ACC112 (cell line): Measurements from ENCODE around the gene TRIP4.

Experiments used
- H2AFZ ChIP-seq: fragments of 200-600 bp; sonication (generic); one replicate; pipeline ENCODE4 v1.6.0; 2017; ENCODE audit warnings: antibody characterized with exemption, low read length; ENCODE audit not compliant: unreplicated experiment
- H3K27ac ChIP-seq: fragments of 200-600 bp; sonication (generic); 2 replicates; pipeline ENCODE4 v1.5.1; 2014; ENCODE audit warnings: low read depth, mild to moderate bottlenecking, antibody characterized with exemption, low read length, moderate library complexity
- H3K27me3 ChIP-seq: fragments of 200-600 bp; sonication (generic); 2 replicates; pipeline ENCODE4 v1.6.1; 2014; ENCODE audit warnings: mild to moderate bottlenecking, antibody characterized with exemption, low read length, moderate library complexity, mixed read lengths; ENCODE audit not compliant: insufficient read depth
- H3K36me3 ChIP-seq: fragments of 200-600 bp; sonication (generic); 2 replicates; pipeline ENCODE4 v1.6.1; 2016; ENCODE audit warnings: mild to moderate bottlenecking, antibody characterized with exemption, low read length, moderate library complexity, mixed read lengths; ENCODE audit not compliant: insufficient read depth
- H3K4me1 ChIP-seq: fragments of 200-600 bp; sonication (generic); one replicate; pipeline ENCODE4 v1.6.1; 2016; ENCODE audit warnings: low read length, mixed read lengths; ENCODE audit not compliant: insufficient read depth, unreplicated experiment, control insufficient read depth
- H3K4me3 ChIP-seq: fragments of 200-600 bp; sonication (generic); 2 replicates; pipeline ENCODE4 v1.5.1; 2014; ENCODE audit warnings: mild to moderate bottlenecking, low read depth, low read length
- H3K79me2 ChIP-seq: fragments of 200-600 bp; sonication (generic); one replicate; pipeline ENCODE4 v1.6.0; 2016; ENCODE audit warnings: low read length; ENCODE audit not compliant: control insufficient read depth, unreplicated experiment, insufficient read depth

TRIP4 gene

DNA sequence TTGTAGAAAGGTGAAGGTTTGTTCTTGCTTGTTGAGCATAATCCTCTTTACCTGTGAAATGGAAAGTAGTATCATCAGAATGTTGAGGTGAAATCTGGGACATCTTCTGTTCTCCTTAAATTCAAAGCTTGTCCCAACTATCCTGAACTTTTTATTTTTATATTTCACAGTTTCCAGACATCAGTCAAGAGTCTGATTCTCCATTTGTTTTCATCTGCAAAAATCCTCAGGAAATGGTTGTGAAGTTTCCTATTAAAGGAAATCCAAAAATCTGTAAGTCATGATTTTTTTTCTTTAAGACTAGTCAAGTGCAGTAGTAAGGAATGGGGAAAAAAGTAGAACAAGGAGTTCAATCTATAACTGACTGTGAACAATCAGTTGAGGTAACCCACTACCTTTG lies 57.2 kb downstream of the TRIP4 start:
- peaks cover 3% of the 10 kb centered on the region; the same call in 1 of the 2 replicates for H3K36me3 ChIP-seq
- peak overlapping the region; percentile 36 for H3K4me3 ChIP-seq
- peak overlapping the region; percentile 75 for H3K27ac ChIP-seq
- no peaks in the 10 kb centered on the region for H3K79me2 ChIP-seq
- no peak overlapping the region for H2AFZ ChIP-seq
- H3K4me1 ChIP-seq, result peaks cover 23% of the 10 kb centered on the region
- H3K27me3 ChIP-seq, result no peaks in the 10 kb centered on the region

DNA sequence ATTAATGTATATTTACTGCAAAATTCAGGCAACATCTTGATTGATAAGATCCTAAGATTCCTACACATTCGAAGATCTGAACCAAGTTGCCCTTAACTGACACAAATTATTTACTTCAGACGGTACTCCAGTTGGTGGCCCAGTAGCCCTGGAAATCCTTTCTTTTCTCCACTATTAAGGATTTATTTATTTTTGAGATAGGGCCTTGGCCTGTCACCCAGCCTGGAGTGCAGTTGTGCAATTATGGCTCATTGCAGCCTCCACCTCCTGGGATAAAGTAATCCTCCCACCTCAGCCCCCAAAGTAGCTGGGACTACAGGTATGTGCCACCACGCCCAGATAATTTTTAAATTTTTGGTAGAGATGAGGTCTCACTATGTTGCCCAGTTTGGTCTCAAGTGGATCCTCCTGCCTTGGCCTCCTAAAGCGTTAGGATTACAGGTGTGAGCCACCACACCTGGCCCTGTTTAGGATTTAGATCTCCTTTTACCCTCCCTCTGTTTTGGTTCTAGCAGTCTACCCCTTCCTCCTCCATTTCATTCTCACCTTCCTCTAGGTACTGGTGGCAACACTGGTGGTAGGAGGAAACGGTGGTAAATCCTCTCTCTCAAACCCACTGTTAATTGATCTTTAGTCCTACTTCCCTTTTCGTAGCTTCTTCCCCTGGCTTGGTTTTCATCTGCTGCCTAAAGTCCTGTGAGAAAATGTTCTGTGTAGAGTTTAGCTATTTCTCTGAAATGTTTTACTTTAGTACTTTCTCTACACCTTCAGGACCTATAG lies 60.1 kb downstream of the TRIP4 start:
- H3K27me3 ChIP-seq, result no peaks in the 10 kb centered on the region
- H2AFZ ChIP-seq, result no peak overlapping the region
- H3K79me2 ChIP-seq, result no peaks in the 10 kb centered on the region
- H3K4me1 ChIP-seq, result peaks cover 22% of the 10 kb centered on the region
- no peak overlapping the region for H3K4me3 ChIP-seq
- no peak overlapping the region for H3K27ac ChIP-seq
- no peaks in the 10 kb centered on the region; the same call in 1 of the 2 replicates for H3K36me3 ChIP-seq

DNA sequence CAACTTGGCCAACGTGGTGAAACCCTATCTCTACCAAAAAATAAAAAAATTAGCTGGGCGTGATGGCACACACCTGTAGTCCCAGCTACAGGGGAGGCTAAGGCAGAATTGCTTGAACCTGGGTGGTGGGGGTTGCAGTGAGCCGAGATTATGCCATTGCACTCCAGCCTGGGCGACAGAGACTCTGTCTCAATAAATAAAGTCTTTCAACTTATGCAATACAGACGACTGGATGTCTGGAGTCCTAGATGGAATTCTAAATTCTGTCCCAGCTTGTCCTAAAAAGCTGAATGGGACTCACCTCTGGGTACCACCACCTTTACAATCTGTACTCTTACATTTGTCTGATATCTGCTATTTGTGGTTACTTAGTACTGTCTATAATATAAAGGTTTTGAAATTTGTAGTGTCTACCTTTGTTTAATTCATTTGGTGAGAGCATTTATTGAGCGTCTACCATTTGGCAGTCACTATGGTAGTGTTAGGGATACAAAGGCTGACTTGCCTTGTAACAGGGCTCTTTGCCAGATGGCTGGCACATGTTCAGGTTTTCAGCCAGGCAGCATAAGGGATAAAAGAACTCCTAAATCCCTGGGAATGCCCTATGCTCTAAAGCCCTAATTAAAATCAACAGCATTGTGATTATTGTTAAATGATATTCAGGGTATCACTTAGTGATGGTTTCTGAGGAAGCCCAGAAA lies 65.5 kb downstream of the TRIP4 start:
- H3K27ac ChIP-seq, result no peak overlapping the region
- H3K36me3 ChIP-seq, result no peaks in the 10 kb centered on the region
- H3K4me3 ChIP-seq, result no peak overlapping the region
- H3K4me1 ChIP-seq, result no peaks in the 10 kb centered on the region
- no peak overlapping the region for H2AFZ ChIP-seq
- H3K79me2 ChIP-seq, result no peaks in the 10 kb centered on the region
- no peaks in the 10 kb centered on the region for H3K27me3 ChIP-seq

DNA sequence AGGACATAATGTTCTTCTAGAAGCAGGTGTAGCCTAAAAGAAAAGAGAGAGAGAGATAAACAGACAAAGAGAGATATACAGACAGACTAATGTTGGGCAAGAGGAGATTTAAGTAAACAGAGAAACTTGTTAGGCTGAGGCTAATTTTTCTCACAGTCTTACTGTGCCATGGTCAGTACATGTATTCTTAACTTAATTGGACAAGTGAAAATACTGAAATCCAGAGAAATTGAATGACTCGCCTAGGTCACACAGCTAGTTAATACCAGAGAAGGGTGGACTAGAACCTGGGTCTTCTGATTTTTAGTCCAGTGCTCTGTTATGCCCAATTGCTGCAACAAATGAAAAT lies 66.0 kb downstream of the TRIP4 start:
- Histone ChIP-seq H3K36me3 (no peaks in the 10 kb centered on the region), H3K79me2 (no peaks in the 10 kb centered on the region), H3K27me3 (no peaks in the 10 kb centered on the region), H3K27ac (no peak overlapping the region), H3K4me3 (no peak overlapping the region), H3K4me1 (no peaks in the 10 kb centered on the region), H2AFZ (no peak overlapping the region)

DNA sequence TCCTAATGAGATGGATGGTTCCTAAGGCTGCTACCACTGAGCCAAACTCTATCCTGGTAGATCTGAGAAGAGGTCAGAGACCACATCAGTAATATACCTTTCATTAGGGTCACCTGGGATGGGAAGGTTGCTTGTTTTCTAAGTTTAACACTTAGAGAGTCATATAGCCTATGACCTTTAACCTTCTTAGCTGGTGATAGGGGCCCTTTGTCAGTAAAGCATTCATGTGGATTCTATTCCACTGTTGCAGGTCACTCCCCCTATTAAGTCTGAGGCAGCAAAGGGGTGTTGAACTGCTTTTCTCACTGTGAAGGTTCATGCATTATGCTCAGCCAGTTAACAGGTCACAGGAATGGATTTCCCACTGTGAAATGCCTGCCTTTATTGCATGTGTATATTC lies 66.6 kb downstream of the TRIP4 start:
- Histone ChIP-seq H3K79me2 (no peaks in the 10 kb centered on the region), H3K36me3 (no peaks in the 10 kb centered on the region), H3K4me3 (no peak overlapping the region), H3K27ac (no peak overlapping the region), H3K27me3 (no peaks in the 10 kb centered on the region), H2AFZ (no peak overlapping the region), H3K4me1 (peaks cover 4% of the 10 kb centered on the region)

DNA sequence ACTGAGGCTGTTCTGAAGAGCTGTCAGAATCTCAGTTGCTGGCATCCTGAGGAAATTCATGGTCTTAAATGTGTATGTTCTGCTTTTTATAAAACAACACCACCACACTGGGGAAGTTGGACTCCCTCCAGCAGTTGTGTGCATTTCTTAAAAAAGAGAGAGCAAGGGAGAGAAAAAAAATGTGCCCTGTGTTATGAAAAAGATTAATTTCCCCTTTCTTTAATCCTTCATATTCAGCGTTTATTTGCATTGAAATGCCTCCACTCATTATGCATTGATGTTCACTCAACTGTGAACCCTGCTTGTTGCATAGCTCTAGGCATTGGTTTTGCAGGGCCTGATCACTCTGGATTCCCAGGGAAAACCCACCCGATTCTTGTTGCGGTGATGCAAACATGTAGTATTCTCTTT lies 68.3 kb downstream of the TRIP4 start:
- peaks cover 8% of the 10 kb centered on the region for H3K4me1 ChIP-seq
- H3K79me2 ChIP-seq, result no peaks in the 10 kb centered on the region
- H3K27ac ChIP-seq, result no peak overlapping the region
- H2AFZ ChIP-seq, result no peak overlapping the region
- H3K27me3 ChIP-seq, result no peaks in the 10 kb centered on the region
- H3K36me3 ChIP-seq, result no peaks in the 10 kb centered on the region
- H3K4me3 ChIP-seq, result no peak overlapping the region

DNA sequence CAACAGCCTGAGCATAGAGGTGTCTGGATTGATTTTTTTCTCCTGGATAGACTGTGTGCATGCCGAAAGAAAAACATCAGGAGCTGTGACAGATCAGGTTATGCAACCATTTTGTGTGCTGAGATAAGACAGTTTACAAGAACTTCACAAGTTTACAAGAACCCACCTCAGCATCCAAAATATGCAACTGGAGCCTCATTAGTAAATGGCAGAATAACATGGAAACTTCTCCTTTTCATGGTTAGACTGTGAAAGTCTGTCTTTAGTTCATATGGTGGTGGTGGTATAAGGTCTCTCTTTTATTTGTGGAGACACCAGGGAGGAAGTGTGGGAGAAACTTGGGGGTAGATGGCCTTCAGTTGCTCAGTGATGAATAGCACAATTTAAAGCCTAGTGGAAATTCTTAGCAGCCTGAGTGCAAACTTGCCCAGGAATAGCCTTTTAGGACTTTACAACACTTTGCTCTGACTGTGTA lies 69.0 kb downstream of the TRIP4 start:
- Histone ChIP-seq H3K27ac (no peak overlapping the region), H3K36me3 (no peaks in the 10 kb centered on the region), H3K27me3 (no peaks in the 10 kb centered on the region), H3K4me1 (peaks cover 10% of the 10 kb centered on the region), H3K79me2 (peaks cover 5% of the 10 kb centered on the region), H3K4me3 (no peak overlapping the region), H2AFZ (no peak overlapping the region)

DNA sequence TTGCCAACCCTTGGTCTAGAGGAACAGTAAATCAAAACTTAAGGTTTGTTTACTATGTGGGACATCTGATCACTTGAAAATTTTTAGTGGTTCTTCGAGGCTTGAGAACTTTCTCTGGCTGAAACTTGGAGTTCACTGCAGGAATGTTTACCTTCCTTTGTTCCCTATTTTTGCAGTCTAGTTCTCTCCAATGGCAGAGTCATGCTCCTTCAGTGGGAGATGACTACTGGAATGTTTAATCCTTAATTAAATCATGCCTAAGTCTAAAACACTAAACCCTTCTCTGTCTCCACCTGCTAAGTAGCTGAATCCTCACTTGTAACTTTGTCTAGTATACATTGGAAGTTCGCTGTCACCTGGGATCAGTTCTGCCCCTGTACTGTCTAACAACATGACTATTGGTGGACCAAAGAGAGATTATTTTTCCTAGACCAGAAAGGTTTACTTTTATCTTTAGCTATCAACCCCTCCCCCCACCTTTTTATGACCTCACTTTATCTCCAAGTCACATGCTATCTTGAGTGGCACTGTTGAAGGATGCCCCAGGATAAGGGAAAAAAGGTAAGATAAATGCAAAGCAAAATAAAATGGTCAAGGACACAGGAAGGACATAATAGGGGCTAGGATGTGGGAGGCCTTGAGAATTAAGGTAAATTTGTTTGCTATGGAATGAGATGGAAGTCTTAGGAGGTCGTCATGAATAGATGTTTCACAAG lies 71.6 kb downstream of the TRIP4 start:
- peaks cover 31% of the 10 kb centered on the region for H3K79me2 ChIP-seq
- H3K4me1 ChIP-seq, result peaks cover 23% of the 10 kb centered on the region
- H3K27me3 ChIP-seq, result no peaks in the 10 kb centered on the region
- H3K27ac ChIP-seq, result peak overlapping the region; percentile 43; the same call in 1 of the 2 replicates
- no peaks in the 10 kb centered on the region for H3K36me3 ChIP-seq
- H3K4me3 ChIP-seq, result peak overlapping the region; percentile 78
- H2AFZ ChIP-seq, result peak overlapping the region; percentile 89

DNA sequence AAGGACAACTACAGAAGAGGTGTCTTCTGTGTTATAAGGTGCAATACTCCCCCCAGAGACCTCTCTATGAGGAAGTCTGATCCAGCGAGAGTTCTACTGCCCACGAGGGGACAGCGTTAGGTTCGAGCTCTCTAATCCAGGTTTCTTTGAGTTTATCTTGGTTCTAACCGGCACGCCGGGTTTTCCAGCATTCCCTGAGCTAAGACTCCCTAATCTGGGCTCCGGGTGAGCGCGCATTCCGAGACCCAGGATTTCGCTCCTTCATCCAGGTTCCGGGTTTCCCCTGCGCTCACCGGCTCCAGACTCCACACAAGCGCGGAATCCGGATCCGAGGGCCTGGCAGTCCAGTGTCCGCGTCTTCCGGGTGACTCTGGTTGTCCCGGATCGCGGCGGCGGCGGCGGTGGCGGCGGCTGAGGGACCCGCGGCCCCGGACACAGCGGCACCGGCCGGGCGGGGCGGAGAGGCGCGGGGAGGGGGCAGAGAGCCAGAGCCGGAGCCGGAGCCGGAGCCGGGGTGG lies 72.6 kb downstream of the TRIP4 start, which contains the start of gene ZNF609:
ZNF609 (plus strand) TSS at position 373 of the 518 bp plus-strand sequence. CDS start 38,842 bp downstream, outside the sequence.
- Histone ChIP-seq H2AFZ (peak within 1 kb of the TSS; percentile 89), H3K27ac (peak within 1 kb of the TSS; percentile 43), H3K79me2 (peaks cover 41% of the 10 kb centered on the region), H3K4me1 (peaks cover 28% of the 10 kb centered on the region), H3K4me3 (peak within 1 kb of the TSS; percentile 78), H3K27me3 (no peaks in the 10 kb centered on the region), H3K36me3 (no peaks in the 10 kb centered on the region)
